ENCODE results near the gene ACOT12.
"Not testable (repeated sequence)": the region's sequence is repeated elsewhere in the genome, so short reads cannot be mapped to it uniquely, and the experiment has no call there.

Gene ACOT12

GRCh38 chr5:81393783-81394718 is at the start of gene ACOT12:
TSS of gene ACOT12 (minus strand) at chr5:81394134. CDS start at chr5:81394114, 20 bp downstream.
- peak; percentile 23 for DNase-seq

DNA sequence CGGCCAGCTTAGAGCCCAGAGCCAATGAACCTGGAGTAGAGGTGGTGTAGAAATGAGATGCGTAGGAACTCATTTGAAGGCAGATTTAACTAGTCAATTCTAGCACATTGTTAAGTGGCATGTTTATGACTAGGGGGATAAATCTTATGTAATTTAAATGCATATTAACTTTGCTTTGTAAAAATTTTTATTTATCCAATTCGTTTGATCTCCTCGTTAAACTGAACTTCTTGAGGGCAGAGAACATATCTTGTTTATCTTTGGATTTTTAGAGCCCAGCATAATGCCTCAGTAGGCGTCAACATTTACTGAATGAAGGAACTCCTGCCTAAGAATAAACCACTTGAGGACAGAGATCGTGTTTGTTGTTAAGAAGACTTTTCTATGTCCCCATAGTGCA is 41.1 kb upstream of the ACOT12 start:
- no peak for DNase-seq

DNA sequence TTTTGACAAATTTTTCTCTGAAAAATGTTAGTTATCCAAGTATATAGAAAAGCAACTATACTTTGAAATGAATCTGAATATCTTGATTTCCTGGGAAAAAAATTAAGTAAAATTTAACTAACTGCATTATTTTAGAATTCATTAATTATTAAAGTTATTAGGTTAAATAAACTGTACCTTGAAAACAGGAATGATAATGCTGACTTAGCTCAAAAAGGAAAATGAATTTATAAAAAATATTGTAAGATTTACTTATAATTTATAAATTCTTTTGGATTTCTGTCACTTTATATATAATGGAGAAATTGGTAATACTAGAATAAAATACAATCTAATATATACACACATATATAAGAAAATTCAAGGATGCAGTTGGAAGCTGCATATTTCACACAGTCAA is 36.1 kb upstream of the ACOT12 start:
- no peak for DNase-seq

DNA sequence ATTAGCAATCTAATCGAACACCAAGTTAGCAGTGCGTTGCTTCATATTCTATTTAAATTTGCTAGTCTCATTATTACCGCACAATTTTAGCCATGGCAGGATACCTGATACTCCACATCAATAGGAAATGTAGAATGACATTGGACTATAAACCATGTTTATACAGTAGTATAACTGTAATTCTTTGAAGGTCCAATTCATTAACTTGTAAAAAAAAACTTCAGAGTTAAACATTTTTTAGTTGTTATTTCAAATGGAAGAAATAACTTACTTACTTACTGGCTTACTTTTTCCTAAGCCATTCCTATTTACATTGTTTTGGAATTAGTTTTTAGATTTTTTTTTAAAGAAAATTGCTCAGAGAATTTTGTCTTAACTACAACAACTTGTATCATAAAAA is 35.4 kb upstream of the ACOT12 start:
- DNase-seq, result no peak

GRCh38 chr5:81428861-81429260 is 34.9 kb upstream of the ACOT12 start:
- no peak for DNase-seq

- no peak for DNase-seq
Measured at GRCh38 chr5:81428446-81428845, 34.5 kb upstream of the ACOT12 start.

DNA sequence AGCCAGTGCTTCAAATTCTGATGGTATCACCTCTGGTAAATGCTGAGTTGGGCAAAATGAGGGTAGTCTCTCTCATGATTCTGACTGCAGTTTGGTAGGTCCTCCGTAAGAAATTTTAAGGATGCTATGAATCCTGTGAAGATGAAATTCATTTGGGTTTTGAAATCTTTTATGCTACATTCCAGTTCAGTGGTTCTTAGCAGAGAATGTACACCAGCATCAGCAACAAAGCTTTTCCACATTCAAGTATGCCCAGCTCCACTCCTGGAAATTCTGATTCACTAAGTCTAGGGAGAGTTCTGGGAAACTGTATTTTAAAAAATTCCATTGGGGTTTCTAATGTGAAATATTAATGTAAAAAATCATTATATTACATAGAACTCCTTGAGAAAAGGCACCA is 33.6 kb upstream of the ACOT12 start:
- DNase-seq, result peak; percentile 11

- DNase-seq, result no peak
Measured at GRCh38 chr5:81426359-81427030, 32.6 kb upstream of the ACOT12 start.

GRCh38 chr5:81425569-81425968 is 31.6 kb upstream of the ACOT12 start:
- DNase-seq, result peak; percentile 52

- DNase-seq, result no peak
Measured at GRCh38 chr5:81424728-81425127, 30.8 kb upstream of the ACOT12 start.

- peak; percentile 68 for DNase-seq
Measured at GRCh38 chr5:81422671-81423070, 28.7 kb upstream of the ACOT12 start.

- DNase-seq, result peak; percentile 93
Measured at GRCh38 chr5:81420039-81420667, 26.2 kb upstream of the ACOT12 start.

DNA sequence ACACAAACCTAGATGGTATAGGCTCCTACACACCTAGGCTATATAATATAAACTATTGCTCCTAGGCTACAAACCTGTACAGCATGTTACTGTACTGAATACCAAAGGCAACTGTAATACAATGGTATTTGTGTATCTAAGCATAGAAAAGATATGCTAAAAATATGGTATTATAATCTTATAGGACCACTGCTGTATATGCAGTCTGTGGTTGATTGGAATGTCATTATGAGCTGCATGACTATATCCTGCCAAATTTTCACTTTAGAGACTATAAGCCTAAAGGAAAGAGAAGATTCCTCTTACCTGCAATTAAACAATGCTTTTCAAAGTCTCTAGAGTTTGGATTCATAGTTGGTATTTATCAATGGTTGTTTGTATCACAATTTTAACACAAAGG is 24.7 kb upstream of the ACOT12 start:
- DNase-seq, result peak; percentile 64

GRCh38 chr5:81417052-81417451 is 23.1 kb upstream of the ACOT12 start:
- DNase-seq, result no peak

DNA sequence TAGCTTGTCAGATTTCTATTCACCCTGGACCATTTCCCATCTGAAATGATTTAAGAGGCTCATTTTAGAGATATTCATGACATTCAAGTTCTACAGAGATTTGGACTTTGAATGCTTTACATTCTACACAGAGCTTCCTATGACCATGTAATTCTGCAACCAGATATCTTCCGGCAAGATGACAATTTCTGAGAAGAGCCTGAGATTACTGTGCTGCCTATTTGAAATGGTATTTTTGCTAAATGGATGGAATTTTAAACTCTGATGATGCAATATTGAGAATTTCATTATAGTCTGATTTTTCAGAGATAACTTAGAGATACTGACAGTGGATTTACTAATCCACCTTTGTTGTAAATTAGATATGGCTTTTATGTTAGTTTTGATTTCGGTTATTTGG is 16.0 kb upstream of the ACOT12 start:
- DNase-seq, result peak; percentile 35

DNA sequence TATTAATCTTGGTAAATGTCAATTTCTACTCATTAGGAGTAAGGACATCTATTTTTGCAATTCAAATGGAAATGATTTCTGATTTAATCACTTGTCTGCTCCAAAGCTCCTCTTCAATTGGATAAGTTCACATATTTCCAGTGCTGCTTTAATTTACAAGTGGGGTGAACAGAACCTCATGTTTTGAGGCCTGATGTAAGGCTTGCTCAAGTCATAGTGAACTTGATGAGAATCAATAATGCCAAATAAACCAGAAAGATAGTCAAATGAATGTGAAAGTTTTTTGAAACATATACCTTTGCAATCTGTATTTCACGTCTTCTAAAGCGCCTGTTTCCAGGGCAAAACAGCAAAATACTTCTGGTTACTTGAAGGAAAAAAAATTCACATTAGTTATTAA is 15.4 kb upstream of the ACOT12 start:
- DNase-seq, result no peak

- DNase-seq, result peak; percentile 48
Measured at GRCh38 chr5:81408496-81408895, 14.6 kb upstream of the ACOT12 start.

- DNase-seq, result not testable (repeated sequence)
Measured at GRCh38 chr5:81407811-81408210, 13.9 kb upstream of the ACOT12 start.

DNA sequence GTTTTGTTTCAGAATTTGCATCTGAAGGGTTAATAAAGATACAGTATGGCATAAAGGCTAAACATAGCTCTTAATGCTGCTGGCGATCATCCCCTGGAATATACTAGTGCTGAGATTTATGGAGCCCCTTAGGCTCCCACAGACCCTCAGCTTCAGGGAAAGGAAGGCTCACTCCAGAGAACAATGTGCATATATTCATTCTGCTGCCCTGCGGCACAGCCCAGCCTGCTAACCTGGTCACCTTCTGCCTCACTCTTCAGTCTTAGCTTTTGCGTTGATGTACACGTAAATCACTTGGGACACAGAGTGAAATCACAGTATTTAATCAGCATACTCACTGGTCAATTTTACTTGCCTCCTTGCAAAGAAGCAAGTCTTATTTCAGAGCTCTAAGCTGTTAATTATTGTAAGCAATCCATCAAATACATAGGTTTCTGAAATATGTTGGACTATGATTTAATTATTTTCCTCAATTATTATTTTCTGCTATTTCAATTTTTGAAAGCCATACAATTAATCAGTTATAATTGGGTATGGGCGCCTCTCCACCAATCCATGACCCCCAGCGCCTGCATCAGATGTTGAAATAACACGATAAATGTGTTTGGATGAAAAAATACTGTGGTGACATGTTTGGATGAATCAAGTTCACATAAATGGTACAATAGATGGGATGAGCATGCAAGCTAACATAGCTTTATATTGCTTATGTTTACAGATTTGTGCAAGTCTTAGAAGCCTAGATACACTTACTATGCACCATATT is 11.4 kb upstream of the ACOT12 start:
- DNase-seq, result no peak

GRCh38 chr5:81402192-81402930 is 8.4 kb upstream of the ACOT12 start:
- no peak for DNase-seq

GRCh38 chr5:81401266-81401665 is 7.3 kb upstream of the ACOT12 start:
- no peak for DNase-seq

DNA sequence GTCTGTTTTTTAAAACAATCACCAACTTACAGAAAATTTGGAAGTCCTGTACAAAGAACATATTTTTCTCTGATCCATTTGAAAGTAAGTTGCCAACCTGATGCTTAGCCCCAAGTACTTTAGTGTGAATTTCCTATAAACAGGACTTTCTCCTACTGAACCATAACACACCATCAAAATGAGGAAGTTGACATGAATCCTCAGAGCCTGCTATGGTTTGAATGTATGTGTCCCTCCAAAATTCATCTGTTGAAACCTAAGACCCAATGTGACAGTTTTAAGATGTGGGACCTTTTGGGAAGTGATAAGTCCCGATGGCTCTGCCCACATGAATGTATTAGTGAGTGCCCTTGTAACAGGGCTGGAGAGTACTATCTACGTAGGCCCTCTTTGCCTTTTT is 6.4 kb upstream of the ACOT12 start:
- DNase-seq, result no peak

Data from fibroblast of skin of right biceps (primary cell).